Measurements from ENCODE around the gene SLCO2B1.

SLCO2B1 gene

GRCh38 chr11:75135651-75136050, 15.3 kb upstream of the SLCO2B1 start:
- H3K9me3 Mint-ChIP-seq = no peaks in the 10 kb centered on the region
- H3K36me3 Mint-ChIP-seq = no peaks in the 10 kb centered on the region
- H3K4me3 Mint-ChIP-seq = no peak overlapping the region
- H3K4me1 Mint-ChIP-seq = peaks cover 2% of the 10 kb centered on the region
- H3K27ac Mint-ChIP-seq = no peak overlapping the region
- CTCF ChIA-PET = interaction anchor here (2.7 kb wide), 1 partner anchor 70 kb away, joined by 13 read pairs; no protein-coding TSS in a partner anchor
- DNase-seq = no peak
- H3K27me3 Mint-ChIP-seq = peaks cover 66% of the 10 kb centered on the region

GRCh38 chr11:75140269-75141138, 10.4 kb upstream of the SLCO2B1 start:
- no peaks in the 10 kb centered on the region for H3K9me3 Mint-ChIP-seq
- H3K4me1 Mint-ChIP-seq = peaks cover 44% of the 10 kb centered on the region
- H3K36me3 Mint-ChIP-seq = no peaks in the 10 kb centered on the region
- DNase-seq = peak; percentile 83
- H3K4me3 Mint-ChIP-seq = no peak overlapping the region
- H3K27ac Mint-ChIP-seq = no peak overlapping the region
- peaks cover 31% of the 10 kb centered on the region for H3K27me3 Mint-ChIP-seq
- CTCF ChIA-PET = interaction anchor here (0.5 to 15.8 kb wide), 46 partner anchors 11 to 1289 kb away, joined by 3 to 524 read pairs (median 5); partner anchors contain the start of genes SLCO2B1 and TPBGL

GRCh38 chr11:75141166-75141565, 9.7 kb upstream of the SLCO2B1 start:
- CTCF ChIA-PET = interaction anchor here (0.5 to 15.8 kb wide), 38 partner anchors 11 to 1288 kb away, joined by 3 to 524 read pairs (median 5); partner anchors contain the start of genes SLCO2B1 and TPBGL
- no peak for DNase-seq
- Mint-ChIP-seq H3K36me3 (no peaks in the 10 kb centered on the region), H3K9me3 (no peaks in the 10 kb centered on the region), H3K4me3 (no peak overlapping the region), H3K27me3 (peaks cover 26% of the 10 kb centered on the region), H3K27ac (no peak overlapping the region), H3K4me1 (peaks cover 46% of the 10 kb centered on the region)

- H3K27me3 Mint-ChIP-seq = peaks cover 18% of the 10 kb centered on the region
- H3K36me3 Mint-ChIP-seq = no peaks in the 10 kb centered on the region
- H3K27ac Mint-ChIP-seq = peak overlapping the region; percentile 92
- CTCF ChIA-PET = interaction anchor here (0.9 to 15.8 kb wide), 17 partner anchors 10 to 283 kb away, joined by 3 to 524 read pairs (median 12); partner anchors contain the start of genes SLCO2B1 and TPBGL
- H3K9me3 Mint-ChIP-seq = no peaks in the 10 kb centered on the region
- peaks cover 46% of the 10 kb centered on the region for H3K4me1 Mint-ChIP-seq
- DNase-seq = peak; percentile 88
- peak overlapping the region; percentile 27 for H3K4me3 Mint-ChIP-seq
Measured at GRCh38 chr11:75142714-75143419, 8.0 kb upstream of the SLCO2B1 start.

GRCh38 chr11:75143420-75143731, 7.5 kb upstream of the SLCO2B1 start:
- Mint-ChIP-seq H3K27me3 (peaks cover 13% of the 10 kb centered on the region), H3K36me3 (no peaks in the 10 kb centered on the region), H3K4me1 (peaks cover 46% of the 10 kb centered on the region), H3K4me3 (peak overlapping the region; percentile 27), H3K9me3 (no peaks in the 10 kb centered on the region), H3K27ac (peak overlapping the region; percentile 92)
- DNase-seq = no peak
- CTCF ChIA-PET = interaction anchor here (0.7 to 15.8 kb wide), 18 partner anchors 9 to 294 kb away, joined by 3 to 524 read pairs (median 11); partner anchors contain the start of genes SLCO2B1 and TPBGL

- no peak overlapping the region for H3K27ac Mint-ChIP-seq
- no peak overlapping the region for H3K4me3 Mint-ChIP-seq
- DNase-seq = no peak
Measured at GRCh38 chr11:75144716-75145014, 6.2 kb upstream of the SLCO2B1 start.

GRCh38 chr11:75145196-75145971, 5.5 kb upstream of the SLCO2B1 start:
- CTCF ChIA-PET = interaction anchor here (0.6 to 15.8 kb wide), 14 partner anchors 9 to 127 kb away, joined by 3 to 524 read pairs (median 6); partner anchors contain the start of gene TPBGL
- Mint-ChIP-seq H3K36me3 (no peaks in the 10 kb centered on the region), H3K4me1 (peaks cover 46% of the 10 kb centered on the region), H3K27ac (no peak overlapping the region), H3K27me3 (peaks cover 11% of the 10 kb centered on the region), H3K4me3 (no peak overlapping the region), H3K9me3 (no peaks in the 10 kb centered on the region)
- no peak for DNase-seq

More at GRCh38 chr11:75144716-75145014, 6.2 kb upstream of the SLCO2B1 start:
- CTCF ChIA-PET = interaction anchor here (0.6 to 15.8 kb wide), 15 partner anchors 10 to 127 kb away, joined by 3 to 524 read pairs (median 7); partner anchors contain the start of gene TPBGL
- no peaks in the 10 kb centered on the region for H3K36me3 Mint-ChIP-seq
- H3K4me1 Mint-ChIP-seq = peaks cover 46% of the 10 kb centered on the region
- H3K9me3 Mint-ChIP-seq = no peaks in the 10 kb centered on the region
- peaks cover 5% of the 10 kb centered on the region for H3K27me3 Mint-ChIP-seq

GRCh38 chr11:75145972-75146519, 4.9 kb upstream of the SLCO2B1 start:
- no peak overlapping the region for H3K27ac Mint-ChIP-seq
- CTCF ChIA-PET = interaction anchor here (1.1 to 15.8 kb wide), 8 partner anchors 9 to 111 kb away, joined by 3 to 524 read pairs (median 8); partner anchors contain the start of gene TPBGL
- no peak for DNase-seq
- H3K4me3 Mint-ChIP-seq = no peak overlapping the region
- H3K27me3 Mint-ChIP-seq = peaks cover 18% of the 10 kb centered on the region
- H3K36me3 Mint-ChIP-seq = no peaks in the 10 kb centered on the region
- peaks cover 45% of the 10 kb centered on the region for H3K4me1 Mint-ChIP-seq
- no peaks in the 10 kb centered on the region for H3K9me3 Mint-ChIP-seq

- no peaks in the 10 kb centered on the region for H3K36me3 Mint-ChIP-seq
- CTCF ChIA-PET = interaction anchor here (0.6 to 15.8 kb wide), 10 partner anchors 8 to 1541 kb away, joined by 3 to 524 read pairs (median 3); partner anchors contain the start of gene TPBGL
- H3K9me3 Mint-ChIP-seq = no peaks in the 10 kb centered on the region
- peaks cover 24% of the 10 kb centered on the region for H3K27me3 Mint-ChIP-seq
- peaks cover 38% of the 10 kb centered on the region for H3K4me1 Mint-ChIP-seq
- H3K4me3 Mint-ChIP-seq = no peak overlapping the region
- H3K27ac Mint-ChIP-seq = no peak overlapping the region
- DNase-seq = no peak
Measured at GRCh38 chr11:75146711-75147110, 4.2 kb upstream of the SLCO2B1 start.

GRCh38 chr11:75147191-75147874, 3.6 kb upstream of the SLCO2B1 start:
- CTCF ChIA-PET = interaction anchor here (0.6 to 15.8 kb wide), 9 partner anchors 8 to 1540 kb away, joined by 3 to 524 read pairs (median 3); partner anchors contain the start of gene TPBGL
- peaks cover 33% of the 10 kb centered on the region for H3K4me1 Mint-ChIP-seq
- H3K36me3 Mint-ChIP-seq = no peaks in the 10 kb centered on the region
- no peak overlapping the region for H3K27ac Mint-ChIP-seq
- H3K27me3 Mint-ChIP-seq = peaks cover 31% of the 10 kb centered on the region
- no peaks in the 10 kb centered on the region for H3K9me3 Mint-ChIP-seq
- DNase-seq = no peak
- H3K4me3 Mint-ChIP-seq = no peak overlapping the region

GRCh38 chr11:75147875-75148263, 3.0 kb upstream of the SLCO2B1 start:
- H3K27ac Mint-ChIP-seq = no peak overlapping the region
- H3K36me3 Mint-ChIP-seq = no peaks in the 10 kb centered on the region

GRCh38 chr11:75148436-75148983, 2.4 kb upstream of the SLCO2B1 start:
- no peak for DNase-seq
- no peaks in the 10 kb centered on the region for H3K36me3 Mint-ChIP-seq
- CTCF ChIA-PET = interaction anchor here (8.1 to 15.8 kb wide), 2 partner anchors 7 to 55 kb away, joined by 52 to 524 read pairs; no protein-coding TSS in a partner anchor
- peaks cover 41% of the 10 kb centered on the region for H3K27me3 Mint-ChIP-seq
- no peaks in the 10 kb centered on the region for H3K9me3 Mint-ChIP-seq
- no peak overlapping the region for H3K4me3 Mint-ChIP-seq
- H3K4me1 Mint-ChIP-seq = peaks cover 25% of the 10 kb centered on the region
- no peak overlapping the region for H3K27ac Mint-ChIP-seq

More at GRCh38 chr11:75147875-75148263, 3.0 kb upstream of the SLCO2B1 start:
- CTCF ChIA-PET = interaction anchor here (9.9 to 15.8 kb wide), 3 partner anchors 56 to 101 kb away, joined by 149 to 524 read pairs (median 273); partner anchors contain the start of gene TPBGL
- no peak for DNase-seq
- peaks cover 28% of the 10 kb centered on the region for H3K4me1 Mint-ChIP-seq
- H3K4me3 Mint-ChIP-seq = no peak overlapping the region
- peaks cover 35% of the 10 kb centered on the region for H3K27me3 Mint-ChIP-seq
- H3K9me3 Mint-ChIP-seq = no peaks in the 10 kb centered on the region

All from activated naive CD4-positive, alpha-beta T cell treated with anti-CD3 and anti-CD28 coated beads, Interleukin-2, amount 10 ng/mL, durations not matched to agents 7 days and 5 days (primary cell).